HepG2 (cell line): Measurements from ENCODE around the gene SMARCA2. TPM values are rescaled to one million over a fixed set of nuclear protein-coding genes. Genes with fewer than 3 reads are reported as not detected.

ENCODE experiments used
- BCL3 ChIP-seq: sonication (generic); formaldehyde crosslinking; IDR thresholded peaks from 2 replicates; pipeline ENCODE4 v1.5.1; 2020; ENCODE audit warnings: mild to moderate bottlenecking, missing genetic modification reagents, moderate library complexity
- ETV5 ChIP-seq: IDR thresholded peaks from 2 replicates; pipeline ENCODE4 v1.6.1; 2018; ENCODE audit warnings: missing biosample characterization, missing genetic modification reagents, inconsistent platforms, borderline replicate concordance
- HHEX ChIP-seq: IDR thresholded peaks from 2 replicates; pipeline ENCODE4 v1.6.1; 2016; ENCODE audit warnings: control low read depth
- KDM2A ChIP-seq: sonication (generic); formaldehyde crosslinking; IDR thresholded peaks from 2 replicates; pipeline ENCODE4 v1.4.0; 2020; ENCODE audit warnings: low read depth, missing genetic modification reagents, borderline replicate concordance
- MEF2D ChIP-seq: sonication (generic); formaldehyde crosslinking; IDR thresholded peaks from 2 replicates; pipeline ENCODE4 v1.5.1; 2020; ENCODE audit warnings: mild to moderate bottlenecking, missing genetic modification reagents
- MYC ChIP-seq: sonication (generic); formaldehyde crosslinking; IDR thresholded peaks from 2 replicates; pipeline ENCODE4 v1.9.0; 2021; ENCODE audit warnings: missing genetic modification reagents, borderline replicate concordance
- NONO ChIP-seq, 2 experiments: fragments of 450-650 bp in 1 of 2; sonication (generic) in 1 of 2; formaldehyde crosslinking in 1 of 2; IDR thresholded peaks in 1 of 2; conservative IDR thresholded peaks in 1 of 2; 2 replicates each; pipeline versions ENCODE4 v1.6.1 to v1.8.0; 2017 to 2022; ENCODE audit warnings: mild to moderate bottlenecking in 1 of 2, missing genetic modification reagents in 1 of 2, moderate library complexity in 1 of 2
- PHF21A ChIP-seq: sonication (generic); formaldehyde crosslinking; IDR thresholded peaks from 2 replicates; pipeline ENCODE4 v1.5.0; 2020; ENCODE audit warnings: mild to moderate bottlenecking, missing genetic modification reagents
- POLR2A ChIP-seq, 2 experiments: IDR thresholded peaks; 2 replicates each; pipeline ENCODE4 v1.6.1; 2011; ENCODE audit warnings: low read depth in 2 of 2, low read length in 2 of 2, mild to moderate bottlenecking in 1 of 2, moderate library complexity in 1 of 2; ENCODE audit not compliant: insufficient read depth in 1 of 2
- RAD21 ChIP-seq: fragments of 450-650 bp; formaldehyde crosslinking; IDR thresholded peaks from 2 replicates; pipeline ENCODE4 v1.5.0; 2020; ENCODE audit warnings: mild to moderate bottlenecking
- SP2 ChIP-seq: sonication (generic); formaldehyde crosslinking; IDR thresholded peaks from 2 replicates; pipeline ENCODE4 v1.5.1; 2020; ENCODE audit warnings: mild to moderate bottlenecking, missing genetic modification reagents
- SRY ChIP-seq: sonication (generic); formaldehyde crosslinking; IDR thresholded peaks from 2 replicates; pipeline ENCODE4 v1.8.0; 2022; ENCODE audit warnings: mild to moderate bottlenecking, missing genetic modification reagents
- ZNF230 ChIP-seq: sonication (generic); formaldehyde crosslinking; IDR thresholded peaks from 2 replicates; pipeline ENCODE4 v1.4.0; 2020; ENCODE audit warnings: mild to moderate bottlenecking, missing genetic modification reagents
- ZNF503 ChIP-seq: sonication (generic); formaldehyde crosslinking; IDR thresholded peaks from 2 replicates; pipeline ENCODE4 v1.4.0; 2020; ENCODE audit warnings: missing genetic modification reagents
- ZNF563 ChIP-seq: sonication (generic); formaldehyde crosslinking; IDR thresholded peaks from 2 replicates; pipeline ENCODE4 v1.8.0; 2022; ENCODE audit warnings: mild to moderate bottlenecking, moderate library complexity, missing genetic modification reagents
- ZNF574 ChIP-seq: sonication (generic); formaldehyde crosslinking; IDR thresholded peaks from 2 replicates; pipeline ENCODE4 v1.4.0; 2020; ENCODE audit warnings: missing genetic modification reagents
- polyA plus RNA-seq, 8 experiments: library from polyadenylated mRNA; depleted of rRNA in 3 of 8; stranded (reverse) in 7 of 8; unstranded in 1 of 8; fragments of >200 nt; fragmentation: Illumina TruSeq in 4 of 8; extraction: Trizol in 4 of 8; gene quantifications; 2 replicates each; pipeline versions ENCODE4 v1.2.1 to v1.2.3, GENCODE V29; 2011 to 2016; ENCODE audit warnings: low read depth in 4 of 8, missing spikeins in 1 of 8, mixed read lengths in 1 of 8; ENCODE audit not compliant: insufficient read depth in 1 of 8
- total RNA-seq, 5 experiments: library from RNA; depleted of rRNA; stranded (reverse); fragments of >200 nt; fragmentation: Illumina TruSeq; extraction: Trizol; gene quantifications; 2 replicates each; pipeline ENCODE4 v1.2.3, GENCODE V29; 2016; ENCODE audit warnings: low read depth in 1 of 5
- TF ChIP-seq, protein P1 (sequence below): IDR thresholded peaks from 2 replicates; pipeline ENCODE4 v1.6.1; 2016; ENCODE audit warnings: missing genetic modification reagents, missing compliant biosample characterization
- TF ChIP-seq, protein P2 (sequence below): sonication (generic); formaldehyde crosslinking; IDR thresholded peaks from 2 replicates; pipeline ENCODE4 v1.5.1; 2020; ENCODE audit warnings: mild to moderate bottlenecking, missing genetic modification reagents, moderate library complexity

SMARCA2 gene
- total and polyA plus RNA-seq, 2 of the 13 experiments (the other 11 are each of a cell fraction or from before 2014, with no cell fraction given) = 22.5 to 23.7 TPM

DNA sequence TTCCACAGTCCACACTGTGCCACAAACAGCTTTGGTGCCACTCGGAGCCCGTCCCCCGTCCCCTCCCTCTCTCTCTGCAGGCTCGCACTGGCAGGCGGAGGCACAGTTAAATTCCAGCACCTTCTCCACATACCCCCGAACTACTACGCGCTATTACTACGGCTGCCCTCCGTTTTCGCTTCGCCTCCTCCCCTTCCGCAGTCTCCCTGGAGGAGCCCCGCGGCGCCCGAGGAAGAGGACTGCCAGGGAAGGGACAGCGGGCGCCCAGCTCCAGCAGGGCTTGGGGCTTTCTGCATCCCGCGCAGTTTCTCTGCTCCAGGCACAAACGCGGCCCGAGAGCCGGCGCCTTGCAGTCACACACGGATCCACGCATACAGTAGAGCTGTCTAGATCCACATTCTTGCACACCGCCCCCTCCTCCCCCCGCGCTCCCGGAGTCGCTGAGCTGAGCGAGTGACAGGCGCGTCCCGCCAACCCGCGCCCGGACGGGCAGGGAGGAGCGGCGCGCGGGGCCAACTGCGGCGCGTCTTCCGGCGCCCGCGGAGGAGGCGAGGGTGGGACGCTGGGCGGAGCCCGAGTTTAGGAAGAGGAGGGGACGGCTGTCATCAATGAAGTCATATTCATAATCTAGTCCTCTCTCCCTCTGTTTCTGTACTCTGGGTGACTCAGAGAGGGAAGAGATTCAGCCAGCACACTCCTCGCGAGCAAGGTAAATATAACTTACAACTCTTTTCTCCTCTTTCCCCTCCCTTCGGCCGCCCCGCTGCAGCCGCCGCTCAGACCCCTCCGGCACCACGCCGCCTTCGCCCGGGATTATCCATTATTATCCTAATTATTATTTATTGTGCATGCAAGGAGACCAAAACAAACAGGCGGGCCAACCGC, at the start of gene SMARCA2 (continued):
- TF ChIP-seq, protein P1, sequence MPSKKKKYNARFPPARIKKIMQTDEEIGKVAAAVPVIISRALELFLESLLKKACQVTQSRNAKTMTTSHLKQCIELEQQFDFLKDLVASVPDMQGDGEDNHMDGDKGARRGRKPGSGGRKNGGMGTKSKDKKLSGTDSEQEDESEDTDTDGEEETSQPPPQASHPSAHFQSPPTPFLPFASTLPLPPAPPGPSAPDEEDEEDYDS (CRISPR knock-in tag) = peak; percentile 52; the same call in 1 of the 2 replicates
- TF ChIP-seq RAD21 (CRISPR knock-in tag) (no peak), MEF2D (CRISPR knock-in tag) (no peak), ZNF563 (CRISPR knock-in tag) (0 out of 2 replicates have a peak, but pooled peaks have one; percentile 40), ETV5 (CRISPR knock-in tag) (peak; percentile 14; the same call in 1 of the 2 replicates), ZNF574 (CRISPR knock-in tag) (no peak), SP2 (CRISPR knock-in tag) (peak; percentile 98), ZNF503 (CRISPR knock-in tag) (peak; percentile 39; the same call in 1 of the 2 replicates), BCL3 (CRISPR knock-in tag) (0 out of 2 replicates have a peak, but pooled peaks have one; percentile 44), POLR2A (IDR thresholded peaks at IDR 0.05; ENCODE audit: insufficient read depth in 1 of 2, low read depth in 2 of 2, low read length in 2 of 2) (peak; percentile 40 to 75; a peak in 3 of 4 replicates), KDM2A (CRISPR knock-in tag) (peak; percentile 50), MYC (CRISPR knock-in tag) (peak; percentile 45; the same call in 1 of the 2 replicates), NONO (IDR thresholded peaks at IDR 0.05) (no peak), NONO (CRISPR knock-in tag; conservative IDR thresholded peaks at IDR 0.05) (peak; percentile 74; the same call in 1 of the 2 replicates), HHEX (CRISPR knock-in tag) (no peak), SRY (CRISPR knock-in tag) (peak; percentile 39; the same call in 1 of the 2 replicates), PHF21A (peak; percentile 79; the same call in 1 of the 2 replicates), ZNF230 (CRISPR knock-in tag) (no peak)
- TF ChIP-seq, protein P2, sequence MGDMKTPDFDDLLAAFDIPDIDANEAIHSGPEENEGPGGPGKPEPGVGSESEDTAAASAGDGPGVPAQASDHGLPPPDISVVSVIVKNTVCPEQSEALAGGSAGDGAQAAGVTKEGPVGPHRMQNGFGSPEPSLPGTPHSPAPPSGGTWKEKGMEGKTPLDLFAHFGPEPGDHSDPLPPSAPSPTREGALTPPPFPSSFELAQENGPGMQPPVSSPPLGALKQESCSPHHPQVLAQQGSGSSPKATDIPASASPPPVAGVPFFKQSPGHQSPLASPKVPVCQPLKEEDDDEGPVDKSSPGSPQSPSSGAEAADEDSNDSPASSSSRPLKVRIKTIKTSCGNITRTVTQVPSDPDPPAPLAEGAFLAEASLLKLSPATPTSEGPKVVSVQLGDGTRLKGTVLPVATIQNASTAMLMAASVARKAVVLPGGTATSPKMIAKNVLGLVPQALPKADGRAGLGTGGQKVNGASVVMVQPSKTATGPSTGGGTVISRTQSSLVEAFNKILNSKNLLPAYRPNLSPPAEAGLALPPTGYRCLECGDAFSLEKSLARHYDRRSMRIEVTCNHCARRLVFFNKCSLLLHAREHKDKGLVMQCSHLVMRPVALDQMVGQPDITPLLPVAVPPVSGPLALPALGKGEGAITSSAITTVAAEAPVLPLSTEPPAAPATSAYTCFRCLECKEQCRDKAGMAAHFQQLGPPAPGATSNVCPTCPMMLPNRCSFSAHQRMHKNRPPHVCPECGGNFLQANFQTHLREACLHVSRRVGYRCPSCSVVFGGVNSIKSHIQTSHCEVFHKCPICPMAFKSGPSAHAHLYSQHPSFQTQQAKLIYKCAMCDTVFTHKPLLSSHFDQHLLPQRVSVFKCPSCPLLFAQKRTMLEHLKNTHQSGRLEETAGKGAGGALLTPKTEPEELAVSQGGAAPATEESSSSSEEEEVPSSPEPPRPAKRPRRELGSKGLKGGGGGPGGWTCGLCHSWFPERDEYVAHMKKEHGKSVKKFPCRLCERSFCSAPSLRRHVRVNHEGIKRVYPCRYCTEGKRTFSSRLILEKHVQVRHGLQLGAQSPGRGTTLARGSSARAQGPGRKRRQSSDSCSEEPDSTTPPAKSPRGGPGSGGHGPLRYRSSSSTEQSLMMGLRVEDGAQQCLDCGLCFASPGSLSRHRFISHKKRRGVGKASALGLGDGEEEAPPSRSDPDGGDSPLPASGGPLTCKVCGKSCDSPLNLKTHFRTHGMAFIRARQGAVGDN (CRISPR knock-in tag) = peak; percentile 79
